ENCODE results near the gene ASCC2. TPM values are rescaled to one million over a fixed set of nuclear protein-coding genes. Genes with fewer than 3 reads are reported as not detected.
"Not testable (repeated sequence)": the region's sequence is repeated elsewhere in the genome, so short reads cannot be mapped to it uniquely, and the experiment has no call there.

The ASCC2 gene
- total RNA-seq, 1 donor from 2014 or later: 24.9 TPM

DNA sequence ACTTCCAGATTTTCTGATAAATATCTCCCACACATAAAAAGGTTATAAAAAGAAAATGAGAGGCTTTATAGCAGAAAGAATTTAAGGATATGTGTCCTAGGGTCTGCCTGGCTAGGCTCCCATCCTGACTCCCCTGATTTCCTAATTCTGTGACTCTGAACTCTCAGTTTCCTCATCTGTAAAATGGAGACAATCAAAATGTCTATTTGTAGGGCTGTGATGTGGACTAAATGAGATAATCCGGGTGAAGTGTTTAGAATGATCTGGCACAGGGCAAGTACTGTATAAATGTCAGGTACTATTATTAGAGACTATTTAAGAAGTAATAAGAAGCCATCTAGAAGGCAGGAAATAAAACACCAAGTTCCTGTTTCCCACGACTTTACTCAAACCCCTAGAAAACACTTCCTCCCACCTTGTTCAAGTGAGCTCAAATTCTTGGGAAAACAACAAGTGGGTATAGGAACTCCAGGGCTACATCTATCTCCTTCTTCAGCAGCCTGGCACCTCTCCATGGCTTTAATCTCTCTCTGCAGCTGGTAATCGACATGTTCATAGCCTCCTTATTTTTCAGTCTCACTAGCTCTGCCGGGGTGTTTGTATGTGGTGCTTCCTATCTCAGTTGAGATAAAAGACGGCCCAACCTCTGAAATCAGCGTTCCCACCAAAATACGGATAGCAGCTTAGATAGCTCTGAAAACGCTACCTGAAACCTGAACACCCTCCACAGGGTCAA lies 6.7 kb downstream of the ASCC2 start:
- peaks cover 14 to 48% of the 10 kb centered on the region in 2 donors for H3K36me3 ChIP-seq
- intact Hi-C loops (cut with DNase I): no loop called here
- H3K27ac ChIP-seq: no peak overlapping the region
- H3K9me3 ChIP-seq: no peaks in the 10 kb centered on the region
- TF ChIP-seq, protein P1, sequence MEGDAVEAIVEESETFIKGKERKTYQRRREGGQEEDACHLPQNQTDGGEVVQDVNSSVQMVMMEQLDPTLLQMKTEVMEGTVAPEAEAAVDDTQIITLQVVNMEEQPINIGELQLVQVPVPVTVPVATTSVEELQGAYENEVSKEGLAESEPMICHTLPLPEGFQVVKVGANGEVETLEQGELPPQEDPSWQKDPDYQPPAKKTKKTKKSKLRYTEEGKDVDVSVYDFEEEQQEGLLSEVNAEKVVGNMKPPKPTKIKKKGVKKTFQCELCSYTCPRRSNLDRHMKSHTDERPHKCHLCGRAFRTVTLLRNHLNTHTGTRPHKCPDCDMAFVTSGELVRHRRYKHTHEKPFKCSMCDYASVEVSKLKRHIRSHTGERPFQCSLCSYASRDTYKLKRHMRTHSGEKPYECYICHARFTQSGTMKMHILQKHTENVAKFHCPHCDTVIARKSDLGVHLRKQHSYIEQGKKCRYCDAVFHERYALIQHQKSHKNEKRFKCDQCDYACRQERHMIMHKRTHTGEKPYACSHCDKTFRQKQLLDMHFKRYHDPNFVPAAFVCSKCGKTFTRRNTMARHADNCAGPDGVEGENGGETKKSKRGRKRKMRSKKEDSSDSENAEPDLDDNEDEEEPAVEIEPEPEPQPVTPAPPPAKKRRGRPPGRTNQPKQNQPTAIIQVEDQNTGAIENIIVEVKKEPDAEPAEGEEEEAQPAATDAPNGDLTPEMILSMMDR (IDR thresholded peaks at IDR 0.05): no peak
- no peak for DNase-seq (ENCODE audit: low spot score in 2 of 2)
- H3K4me1 ChIP-seq: no peaks in the 10 kb centered on the region
- H3K27me3 ChIP-seq: no peaks in the 10 kb centered on the region
- no peak overlapping the region for H3K4me3 ChIP-seq

DNA sequence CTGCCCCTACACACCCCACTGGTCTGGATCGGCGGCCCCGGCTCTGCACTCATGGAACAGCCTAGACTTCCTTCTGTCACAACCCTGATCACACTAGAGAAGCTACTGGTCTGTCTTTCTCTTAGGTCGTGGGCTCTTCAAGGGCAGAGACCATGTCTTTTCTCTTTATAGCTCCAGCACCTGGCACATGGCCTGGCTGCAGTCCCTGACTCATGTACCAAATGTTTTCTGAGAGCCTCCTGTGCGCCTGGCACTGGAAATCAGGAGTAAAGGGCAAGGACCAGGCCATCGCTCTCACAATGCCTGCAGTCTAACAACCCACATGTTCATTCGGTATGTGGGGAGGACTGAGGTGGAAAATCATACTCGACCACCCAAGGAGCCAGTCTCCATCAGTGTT lies 7.5 kb downstream of the ASCC2 start:
- H3K4me3 ChIP-seq: no peak overlapping the region
- intact Hi-C loops (cut with DNase I): no loop called here
- no peaks in the 10 kb centered on the region for H3K27me3 ChIP-seq
- H3K9me3 ChIP-seq: no peaks in the 10 kb centered on the region
- no peak overlapping the region for H3K27ac ChIP-seq
- H3K36me3 ChIP-seq: peaks cover 17 to 48% of the 10 kb centered on the region in 2 donors
- DNase-seq (ENCODE audit: low spot score in 2 of 2): no peak
- TF ChIP-seq, protein P1 (IDR thresholded peaks at IDR 0.05): no peak
- no peaks in the 10 kb centered on the region for H3K4me1 ChIP-seq

DNA sequence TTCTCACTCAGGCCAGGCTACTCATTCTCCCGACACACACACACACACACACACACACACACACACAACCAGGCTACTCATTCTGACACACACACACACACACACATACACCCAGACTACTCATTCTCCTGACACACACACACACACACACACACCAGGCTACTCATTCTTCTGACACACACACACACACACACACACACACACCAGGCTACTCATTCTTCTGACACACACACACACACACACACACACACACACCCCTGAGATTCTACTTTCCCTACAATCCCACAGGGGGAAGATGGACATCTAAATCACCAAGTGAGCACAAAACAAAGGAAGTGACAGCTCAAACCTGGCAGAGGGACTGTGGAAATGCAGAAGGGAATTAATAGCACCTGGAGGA lies 10.3 kb downstream of the ASCC2 start:
- H3K4me3 ChIP-seq; H3K27me3 ChIP-seq; H3K27ac ChIP-seq; DNase-seq (ENCODE audit: low spot score in 2 of 2); H3K9me3 ChIP-seq; intact Hi-C loops (cut with DNase I); H3K4me1 ChIP-seq: not testable (repeated sequence)
- H3K36me3 ChIP-seq: peaks cover 29 to 61% of the 10 kb centered on the region in 2 donors

DNA sequence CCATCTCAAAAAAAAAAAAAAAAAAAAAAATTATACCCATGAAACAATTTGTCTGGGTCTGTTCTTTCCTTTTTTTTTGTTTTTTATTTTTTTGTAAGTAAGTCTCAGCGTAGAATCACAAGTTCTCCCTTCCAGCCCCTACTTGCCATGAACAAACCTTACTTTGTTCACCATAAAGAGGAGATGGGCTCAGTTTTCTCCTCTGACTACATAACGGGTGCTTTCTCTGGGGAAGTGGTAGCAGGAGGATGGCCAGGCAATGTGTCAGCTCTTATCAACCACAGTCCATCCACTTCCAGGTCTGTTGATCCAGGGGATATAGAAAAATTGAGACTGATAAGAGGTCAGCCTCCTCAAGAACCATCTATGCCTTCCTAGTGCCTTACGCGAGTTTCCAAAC lies 11.0 kb downstream of the ASCC2 start:
- intact Hi-C loops (cut with DNase I): no loop called here
- Histone ChIP-seq H3K9me3 (no peaks in the 10 kb centered on the region), H3K27me3 (no peaks in the 10 kb centered on the region), H3K36me3 (peaks cover 30 to 65% of the 10 kb centered on the region in 2 donors), H3K4me3 (no peak overlapping the region), H3K27ac (no peak overlapping the region), H3K4me1 (no peaks in the 10 kb centered on the region)
- no peak for DNase-seq (ENCODE audit: low spot score in 2 of 2)
- TF ChIP-seq, protein P1 (IDR thresholded peaks at IDR 0.05): no peak

DNA sequence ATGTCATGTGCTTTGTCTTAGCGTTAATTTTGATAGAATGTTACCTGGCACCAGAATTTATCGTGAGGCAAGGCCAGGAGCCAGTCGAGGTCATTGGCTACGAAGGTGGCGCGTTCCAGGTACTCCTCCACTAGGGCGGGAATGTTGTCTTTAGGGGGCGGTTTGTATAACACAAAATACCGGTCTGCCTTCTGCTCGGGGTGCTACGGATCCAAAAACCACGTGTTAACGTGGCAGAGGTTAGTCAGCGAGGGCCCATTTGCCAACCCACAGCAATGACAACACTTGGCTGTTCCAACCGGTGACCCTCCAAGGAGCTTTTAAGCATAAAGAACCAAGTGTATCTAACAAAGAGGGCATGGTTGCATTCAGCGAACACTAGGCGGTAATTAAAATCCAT lies 12.5 kb downstream of the ASCC2 start:
- TF ChIP-seq, protein P1 (IDR thresholded peaks at IDR 0.05): no peak
- H3K36me3 ChIP-seq: peaks cover 30 to 61% of the 10 kb centered on the region in 2 donors
- no peak for DNase-seq (ENCODE audit: low spot score in 2 of 2)
- intact Hi-C loops (cut with DNase I): no loop called here
- peaks cover 0 to 3% of the 10 kb centered on the region in 2 donors for H3K4me1 ChIP-seq
- H3K9me3 ChIP-seq: no peaks in the 10 kb centered on the region
- H3K4me3 ChIP-seq: no peak overlapping the region
- no peaks in the 10 kb centered on the region for H3K27me3 ChIP-seq
- H3K27ac ChIP-seq: no peak overlapping the region

DNA sequence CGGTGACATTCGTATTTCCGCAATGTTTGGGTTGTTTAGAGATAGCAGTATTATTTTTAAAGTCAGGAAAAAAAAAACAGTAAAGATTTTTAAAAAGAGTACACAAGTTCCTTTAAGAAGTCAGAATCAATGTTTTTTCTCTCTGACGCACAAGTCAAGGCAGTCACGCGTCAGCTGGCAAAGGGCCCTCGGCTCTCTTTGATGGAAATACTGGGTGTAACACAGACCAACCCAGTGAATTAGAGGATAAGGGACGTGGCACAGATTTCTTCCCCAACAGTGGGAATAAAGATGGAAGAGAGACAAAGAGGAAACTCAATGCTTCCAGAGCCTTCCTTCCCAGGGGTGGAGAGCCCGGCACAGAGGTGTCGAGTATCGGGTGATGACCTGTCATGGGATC lies 13.4 kb downstream of the ASCC2 start:
- no peak overlapping the region for H3K27ac ChIP-seq
- no peaks in the 10 kb centered on the region for H3K9me3 ChIP-seq
- peaks cover 0 to 3% of the 10 kb centered on the region in 2 donors for H3K4me1 ChIP-seq
- H3K36me3 ChIP-seq: peaks cover 31 to 62% of the 10 kb centered on the region in 2 donors
- H3K4me3 ChIP-seq: no peak overlapping the region
- TF ChIP-seq, protein P1 (IDR thresholded peaks at IDR 0.05): no peak
- intact Hi-C loops (cut with DNase I): no loop called here
- H3K27me3 ChIP-seq: no peaks in the 10 kb centered on the region
- no peak for DNase-seq (ENCODE audit: low spot score in 2 of 2)
